ENCODE measurements around the gene ERRFI1.

GRCh38 chr1:8075511-8076051 is 49.5 kb upstream of the ERRFI1 start:
- no peak for TF ChIP-seq GATA3 (IDR thresholded peaks at IDR 0.05; ENCODE audit: low read depth, low read length)
- TF ChIP-seq GATA2 (IDR thresholded peaks at IDR 0.05; ENCODE audit: low read depth, low read length) = no peak

All from SH-SY5Y (cell line).